OCI-LY3 (cell line): Measurements from ENCODE around the gene MCU.

Experiments used
- CTCF ChIP-seq: fragments of 200-600, 300-600 bp; sonication (generic); IDR thresholded peaks from 2 replicates; pipeline ENCODE4 v1.5.1; 2014; ENCODE audit warnings: antibody characterized with exemption, low read length, low read depth
- EZH2phosphoT487 ChIP-seq: fragments of 200-600 bp; shearing (Covaris generic); IDR thresholded peaks from 2 replicates; pipeline ENCODE4 v1.6.1; 2018; ENCODE audit warnings: antibody characterized with exemption, mixed run types, low read depth

- TF ChIP-seq CTCF (no peak), EZH2phosphoT487 (no peak)
These were observed 26.0 kb upstream of the MCU start for GRCh38 chr10:72665925-72666324.
